Parathyroid adenoma (tissue), 2 donors: ENCODE data around the gene DLGAP1.

Experiments used
- H2AFZ ChIP-seq: fragments of 300-600 bp; sonication (generic); one replicate; pipeline ENCODE4 v1.7.0; 2017; ENCODE audit warnings: antibody characterized with exemption, mild to moderate bottlenecking
- H3K27ac ChIP-seq: fragments of 300-600 bp; sonication (generic); one replicate; pipeline ENCODE4 v1.7.0; 2017
- H3K27me3 ChIP-seq: fragments of 300-600 bp; sonication (generic); one replicate; pipeline ENCODE4 v1.7.0; 2017; ENCODE audit warnings: low read length; ENCODE audit not compliant: control insufficient read depth, insufficient read depth
- H3K36me3 ChIP-seq: fragments of 300-600 bp; sonication (generic); one replicate; pipeline ENCODE4 v1.7.0; 2017; ENCODE audit warnings: low read length; ENCODE audit not compliant: control insufficient read depth, insufficient read depth
- H3K4me1 ChIP-seq: fragments of 300-600 bp; sonication (generic); one replicate; pipeline ENCODE4 v1.7.0; 2017; ENCODE audit warnings: control low read depth
- H3K4me2 ChIP-seq: fragments of 300-600 bp; sonication (generic); one replicate; pipeline ENCODE4 v1.7.0; 2017; ENCODE audit warnings: low read length
- H3K4me3 ChIP-seq: fragments of 300-600 bp; sonication (generic); one replicate; pipeline ENCODE4 v1.7.0; 2017; ENCODE audit warnings: low read depth, low read length
- H3K79me2 ChIP-seq: fragments of 300-600 bp; sonication (generic); one replicate; pipeline ENCODE4 v1.7.0; 2017; ENCODE audit warnings: control low read depth
- H3K9ac ChIP-seq: fragments of 300-600 bp; sonication (generic); one replicate; pipeline ENCODE4 v1.7.0; 2017; ENCODE audit warnings: mild to moderate bottlenecking
- H3K9me3 ChIP-seq: fragments of 300-600 bp; sonication (generic); one replicate; pipeline ENCODE4 v1.7.0; 2017; ENCODE audit warnings: low read length; ENCODE audit not compliant: control insufficient read depth
- CTCF ChIP-seq: fragments of 300-600 bp; sonication (generic); IDR thresholded peaks from one replicate; pipeline ENCODE4 v1.7.0; 2017; ENCODE audit warnings: antibody characterized with exemption, mild to moderate bottlenecking
- donor health status: primary hyperparathyroidism.

The DLGAP1 gene

GRCh38 chr18:4283746-4284291 is 171.3 kb downstream of the DLGAP1 start:
- no peak overlapping the region for H2AFZ ChIP-seq
- H3K4me2 ChIP-seq: no peak overlapping the region
- H3K4me3 ChIP-seq: no peak overlapping the region
- no peaks in the 10 kb centered on the region for H3K4me1 ChIP-seq
- H3K9me3 ChIP-seq: no peaks in the 10 kb centered on the region
- H3K27me3 ChIP-seq: no peaks in the 10 kb centered on the region
- no peaks in the 10 kb centered on the region for H3K79me2 ChIP-seq
- H3K9ac ChIP-seq: no peak overlapping the region
- TF ChIP-seq CTCF: no peak
- H3K27ac ChIP-seq: no peak overlapping the region
- no peaks in the 10 kb centered on the region for H3K36me3 ChIP-seq

GRCh38 chr18:4282954-4283353 is 172.2 kb downstream of the DLGAP1 start:
- no peak overlapping the region for H3K4me3 ChIP-seq
- no peak overlapping the region for H2AFZ ChIP-seq
- no peaks in the 10 kb centered on the region for H3K9me3 ChIP-seq
- H3K4me1 ChIP-seq: no peaks in the 10 kb centered on the region
- H3K36me3 ChIP-seq: no peaks in the 10 kb centered on the region
- no peaks in the 10 kb centered on the region for H3K27me3 ChIP-seq
- TF ChIP-seq CTCF: no peak
- H3K9ac ChIP-seq: no peak overlapping the region
- H3K4me2 ChIP-seq: no peak overlapping the region
- H3K79me2 ChIP-seq: no peaks in the 10 kb centered on the region
- no peak overlapping the region for H3K27ac ChIP-seq

GRCh38 chr18:4276953-4277585 is 178.0 kb downstream of the DLGAP1 start:
- no peak for TF ChIP-seq CTCF
- H3K36me3 ChIP-seq: no peaks in the 10 kb centered on the region

GRCh38 chr18:4271952-4272351 is 183.2 kb downstream of the DLGAP1 start:
- no peak overlapping the region for H3K9ac ChIP-seq
- no peaks in the 10 kb centered on the region for H3K4me1 ChIP-seq
- H3K9me3 ChIP-seq: no peaks in the 10 kb centered on the region
- H3K4me2 ChIP-seq: no peak overlapping the region
- no peaks in the 10 kb centered on the region for H3K36me3 ChIP-seq
- H3K79me2 ChIP-seq: no peaks in the 10 kb centered on the region
- no peak overlapping the region for H3K4me3 ChIP-seq
- no peaks in the 10 kb centered on the region for H3K27me3 ChIP-seq
- H2AFZ ChIP-seq: no peak overlapping the region
- H3K27ac ChIP-seq: no peak overlapping the region
- no peak for TF ChIP-seq CTCF

More at GRCh38 chr18:4276953-4277585, 178.0 kb downstream of the DLGAP1 start:
- H3K9ac ChIP-seq: no peak overlapping the region
- no peaks in the 10 kb centered on the region for H3K9me3 ChIP-seq
- H3K27me3 ChIP-seq: no peaks in the 10 kb centered on the region
- H3K4me1 ChIP-seq: no peaks in the 10 kb centered on the region
- H3K4me2 ChIP-seq: no peak overlapping the region
- no peak overlapping the region for H3K4me3 ChIP-seq
- H3K79me2 ChIP-seq: no peaks in the 10 kb centered on the region
- H3K27ac ChIP-seq: no peak overlapping the region
- H2AFZ ChIP-seq: no peak overlapping the region

- Histone ChIP-seq H3K9ac (no peak overlapping the region), H3K27me3 (no peaks in the 10 kb centered on the region), H3K9me3 (no peaks in the 10 kb centered on the region), H2AFZ (no peak overlapping the region), H3K4me3 (no peak overlapping the region), H3K4me2 (no peak overlapping the region), H3K27ac (no peak overlapping the region), H3K79me2 (no peaks in the 10 kb centered on the region), H3K4me1 (no peaks in the 10 kb centered on the region), H3K36me3 (no peaks in the 10 kb centered on the region)
- no peak for TF ChIP-seq CTCF
Observed at GRCh38 chr18:4270988-4271387, 184.1 kb downstream of the DLGAP1 start.
